ENCODE measurements around the gene RNF167.
A peak's percentile ranks its signal among the peaks of the same experiment; 100 is the strongest.

DNA sequence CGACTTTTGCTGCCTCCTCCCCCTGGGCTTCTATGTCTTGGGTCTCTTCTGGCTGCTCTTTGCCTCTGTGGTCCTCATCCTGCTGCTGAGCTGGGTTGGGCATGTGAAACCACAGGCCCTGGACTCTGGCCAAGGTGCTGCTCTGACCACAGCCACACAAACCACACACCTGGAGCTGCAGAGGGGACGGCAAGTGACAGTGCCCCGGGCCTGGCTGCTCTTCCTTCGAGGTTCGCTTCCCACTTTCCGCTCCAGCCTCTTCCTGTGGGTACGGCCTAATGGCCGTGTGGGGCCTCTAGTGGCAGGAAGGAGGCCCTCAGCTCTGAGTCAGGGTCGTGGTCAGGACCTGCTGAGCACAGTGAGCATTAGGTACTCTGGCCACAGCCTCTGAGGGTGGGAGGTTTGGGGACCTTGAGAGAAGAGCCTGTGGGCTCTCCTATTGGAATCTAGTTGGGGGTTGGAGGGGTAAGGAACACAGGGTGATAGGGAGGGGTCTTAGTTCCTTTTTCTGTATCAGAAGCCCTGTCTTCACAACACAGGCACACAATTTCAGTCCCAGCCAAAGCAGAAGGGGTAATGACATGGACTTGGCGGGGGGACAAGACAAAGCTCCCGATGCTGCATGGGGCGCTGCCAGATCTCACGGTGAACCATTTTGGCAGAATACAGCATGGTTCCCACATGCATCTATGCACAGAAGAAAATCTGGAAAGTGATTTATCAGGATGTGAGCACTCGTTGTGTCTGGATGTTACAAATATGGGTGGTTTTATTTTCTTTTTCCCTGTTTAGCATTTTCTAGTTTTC, 5.7 kb upstream of the RNF167 start:
- TF ChIP-seq, protein P1, sequence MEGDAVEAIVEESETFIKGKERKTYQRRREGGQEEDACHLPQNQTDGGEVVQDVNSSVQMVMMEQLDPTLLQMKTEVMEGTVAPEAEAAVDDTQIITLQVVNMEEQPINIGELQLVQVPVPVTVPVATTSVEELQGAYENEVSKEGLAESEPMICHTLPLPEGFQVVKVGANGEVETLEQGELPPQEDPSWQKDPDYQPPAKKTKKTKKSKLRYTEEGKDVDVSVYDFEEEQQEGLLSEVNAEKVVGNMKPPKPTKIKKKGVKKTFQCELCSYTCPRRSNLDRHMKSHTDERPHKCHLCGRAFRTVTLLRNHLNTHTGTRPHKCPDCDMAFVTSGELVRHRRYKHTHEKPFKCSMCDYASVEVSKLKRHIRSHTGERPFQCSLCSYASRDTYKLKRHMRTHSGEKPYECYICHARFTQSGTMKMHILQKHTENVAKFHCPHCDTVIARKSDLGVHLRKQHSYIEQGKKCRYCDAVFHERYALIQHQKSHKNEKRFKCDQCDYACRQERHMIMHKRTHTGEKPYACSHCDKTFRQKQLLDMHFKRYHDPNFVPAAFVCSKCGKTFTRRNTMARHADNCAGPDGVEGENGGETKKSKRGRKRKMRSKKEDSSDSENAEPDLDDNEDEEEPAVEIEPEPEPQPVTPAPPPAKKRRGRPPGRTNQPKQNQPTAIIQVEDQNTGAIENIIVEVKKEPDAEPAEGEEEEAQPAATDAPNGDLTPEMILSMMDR (conservative IDR thresholded peaks at IDR 0.05 in 1 of 2, IDR thresholded peaks at IDR 0.05 in 1 of 2; ENCODE audit: extremely low read depth in 1 of 2, insufficient read depth in 1 of 2, low read depth in 1 of 2, low read length in 2 of 2): peak in 1 of 2 donors; percentile 49
- TF ChIP-seq EZH2 (IDR thresholded peaks at IDR 0.05; ENCODE audit: borderline replicate concordance, low read length): no peak
